GM12801 (cell line): ENCODE results near the gene TRAPPC14.

Experiments used
- CTCF ChIP-seq: IDR thresholded peaks from one replicate; pipeline ENCODE4 v1.5.1; 2011; ENCODE audit warnings: control low read depth; ENCODE audit not compliant: insufficient read length; ENCODE audit errors: extremely low read depth

The TRAPPC14 gene

GRCh38 chr7:100152937-100153666, 5.4 kb downstream of the TRAPPC14 start:
- no peak for TF ChIP-seq CTCF

GRCh38 chr7:100152404-100152803, 6.1 kb downstream of the TRAPPC14 start:
- TF ChIP-seq CTCF, result no peak

GRCh38 chr7:100148559-100149328, 9.8 kb downstream of the TRAPPC14 start, which contains the start of gene LAMTOR4:
Gene LAMTOR4 (plus strand): TSS chr7:100148918. CDS start chr7:100148973, 55 bp downstream.
- TF ChIP-seq CTCF, result no peak

- no peak for TF ChIP-seq CTCF
Observed at GRCh38 chr7:100148225-100148558, 10.3 kb downstream of the TRAPPC14 start.

GRCh38 chr7:100147278-100147677, 11.2 kb downstream of the TRAPPC14 start:
- no peak for TF ChIP-seq CTCF

- no peak for TF ChIP-seq CTCF
Observed at GRCh38 chr7:100142461-100142860, 16.1 kb downstream of the TRAPPC14 start.

- TF ChIP-seq CTCF, result no peak
Observed at GRCh38 chr7:100141555-100141949, 17.0 kb downstream of the TRAPPC14 start.
